Heart left ventricle (tissue), 16 donors: ENCODE measurements around the gene MPG. TPM values are rescaled to one million over a fixed set of nuclear protein-coding genes. Genes with fewer than 3 reads are reported as not detected.

Experiments used
- ATAC-seq, 4 donors: fragments of 200-7000 bp; cut with Tn5 transposase; one replicate each; pipeline ENCODE4 v1.9.1; 2020 to 2022; ENCODE audit warnings: moderate library complexity in 4 of 4, mild to moderate bottlenecking in 3 of 4, moderate number of reproducible peaks in 1 of 4
- DNase-seq, 5 donors: peaks; one replicate each; pipeline ENCODE4 v3.0.0-alpha.2; 2020
- H3K27ac ChIP-seq, 12 donors: fragments of 200-600 bp; sonication (generic) in 4 of 12; one replicate each; pipeline versions ENCODE4 v1.5.0 to v1.8.0; 2016 to 2022; ENCODE audit warnings: mild to moderate bottlenecking in 2 of 12
- H3K27me3 ChIP-seq, 9 donors: fragments of 200-600 bp; sonication (generic) in 2 of 9; one replicate each; pipeline versions ENCODE4 v1.5.1 to v1.8.0; 2016 to 2022; ENCODE audit warnings: mild to moderate bottlenecking in 3 of 9
- H3K36me3 ChIP-seq, 9 donors: fragments of 200-600 bp; sonication (generic) in 2 of 9; one replicate each; pipeline versions ENCODE4 v1.5.0 to v1.8.0; 2018 to 2022; ENCODE audit warnings: mild to moderate bottlenecking in 2 of 9
- H3K4me1 ChIP-seq, 12 donors: fragments of 200-600 bp; sonication (generic) in 4 of 12; one replicate each; pipeline versions ENCODE4 v1.5.0 to v1.8.0; 2016 to 2022; ENCODE audit warnings: mild to moderate bottlenecking in 3 of 12
- H3K4me3 ChIP-seq, 12 donors: fragments of 200-600 bp; sonication (generic) in 4 of 12; one replicate each; pipeline versions ENCODE4 v1.5.0 to v1.8.0; 2017 to 2022; ENCODE audit warnings: mild to moderate bottlenecking in 9 of 12, moderate library complexity in 4 of 12
- H3K9me3 ChIP-seq, 12 donors: fragments of 200-600 bp; sonication (generic) in 4 of 12; one replicate each; pipeline versions ENCODE4 v1.5.0 to v1.8.0; 2016 to 2022; ENCODE audit warnings: mild to moderate bottlenecking in 1 of 12
- POLR2A ChIP-seq, 2 donors: fragments of 450-650 bp; IDR thresholded peaks; one replicate each; pipeline ENCODE4 v1.6.1; 2017; ENCODE audit warnings: antibody characterized with exemption in 2 of 2, mild to moderate bottlenecking in 2 of 2, moderate library complexity in 2 of 2
- WGBS, 4 donors: extraction: QIAGEN DNeasy Blood & Tissue Kit in 2 of 4; methylation state at CpG; one replicate each; pipeline versions ENCODE4 v1.1.5 to v1.1.7; 2013 to 2018; 5-methylcytosine and 5-hydroxymethylcytosine counted together
- intact Hi-C, 10 donors: fragments of 100-400 bp; cut with DNase I; formaldehyde crosslinking; loops; one replicate each; pipeline versions ENCODE4 v1.11.1 to v1.14.2; 2022
- polyA plus RNA-seq, 2 donors: library from polyadenylated mRNA; stranded (reverse); fragments of 200-250 nt; gene quantifications; one replicate each; pipeline ENCODE4 v1.2.3, GENCODE V29; 2013
- total RNA-seq, 9 donors: library from RNA; depleted of rRNA in 2 of 9; stranded (reverse); fragments of >200 nt in 2 of 9; fragmentation: NEBNext Ultra II Directional in 3 of 9; extraction: Animal tissue kit (Norgen Biotek cat#: 25700) in 3 of 9; gene quantifications; one replicate each; pipeline versions ENCODE4 v1.1.0 to v1.2.4, GENCODE V29; 2016 to 2023
- TF ChIP-seq, protein P1 (sequence below), 12 donors: fragments of 200-600 bp; sonication (generic) in 4 of 12; IDR thresholded peaks; one replicate each; pipeline versions ENCODE4 v1.5.0 to v1.8.0; 2018 to 2022; ENCODE audit warnings: antibody characterized with exemption in 12 of 12, mild to moderate bottlenecking in 5 of 12
- donor health status: ischemic (EF 13 %, LVEDD 7.1; RV severe dilation, severe dysfunction).
- donor health status: healthy with polysubstance abuse.
- donor health status: DM: no; HTN: yes; CAD: no.
- donor health status: DM: no; HTN: no; CAD: no.
- donor health status: ischemic (EF 25% LVEDD 6.9; RV normal size, moderate dysfunction).
- donor health status: ischemic (EF 25% LVEDD 5.7; RV mildly dilated, moderate dysfunction).
- donor health status: healthy.
- donor health status: DM: yes; HTN: yes; CAD: no.
- donor health status: ischemic (EF 35%, LVEDD 5.7; RV mildly dilated, moderate dysfunction).
- donor health status: nonischemic (EF 11% LVEDD 7.7; RV severe dilation, severe dysfunction).
- donor health status: DM: yes; HTN: yes; CAD: no.
- donor health status: PGD.
- donor health status: ischemic (EF 29% LVEDD 5.4; RV normal size, mild dysfunction).
- donor health status: nonischemic (EF 23%, LVEDD 6.1; RV moderate dilation, normal function).

The MPG gene
- total and polyA plus RNA-seq, 11 donors = 30.5 to 89.7 (median 40.3) TPM

- TF ChIP-seq, protein P1, sequence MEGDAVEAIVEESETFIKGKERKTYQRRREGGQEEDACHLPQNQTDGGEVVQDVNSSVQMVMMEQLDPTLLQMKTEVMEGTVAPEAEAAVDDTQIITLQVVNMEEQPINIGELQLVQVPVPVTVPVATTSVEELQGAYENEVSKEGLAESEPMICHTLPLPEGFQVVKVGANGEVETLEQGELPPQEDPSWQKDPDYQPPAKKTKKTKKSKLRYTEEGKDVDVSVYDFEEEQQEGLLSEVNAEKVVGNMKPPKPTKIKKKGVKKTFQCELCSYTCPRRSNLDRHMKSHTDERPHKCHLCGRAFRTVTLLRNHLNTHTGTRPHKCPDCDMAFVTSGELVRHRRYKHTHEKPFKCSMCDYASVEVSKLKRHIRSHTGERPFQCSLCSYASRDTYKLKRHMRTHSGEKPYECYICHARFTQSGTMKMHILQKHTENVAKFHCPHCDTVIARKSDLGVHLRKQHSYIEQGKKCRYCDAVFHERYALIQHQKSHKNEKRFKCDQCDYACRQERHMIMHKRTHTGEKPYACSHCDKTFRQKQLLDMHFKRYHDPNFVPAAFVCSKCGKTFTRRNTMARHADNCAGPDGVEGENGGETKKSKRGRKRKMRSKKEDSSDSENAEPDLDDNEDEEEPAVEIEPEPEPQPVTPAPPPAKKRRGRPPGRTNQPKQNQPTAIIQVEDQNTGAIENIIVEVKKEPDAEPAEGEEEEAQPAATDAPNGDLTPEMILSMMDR (IDR thresholded peaks at IDR 0.05) = no peak
- no peak for TF ChIP-seq POLR2A (IDR thresholded peaks at IDR 0.05)
- no peaks in the 10 kb centered on the region for H3K27me3 ChIP-seq
- peaks cover 0 to 14% (median 7%) of the 10 kb centered on the region in 12 donors for H3K4me1 ChIP-seq
- no peak overlapping the region for H3K4me3 ChIP-seq
- DNase-seq (no peak), ATAC-seq (no peak)
- intact Hi-C loops = no loop called here
- no peaks in the 10 kb centered on the region for H3K36me3 ChIP-seq
- H3K27ac ChIP-seq = no peak overlapping the region
- H3K9me3 ChIP-seq = no peaks in the 10 kb centered on the region
- WGBS, 4 donors = 88 to 96% (median 95%) methylated on average over 2 of the region's 2 CpGs
Observed at GRCh38 chr16:133716-134115, 55.7 kb downstream of the MPG start.

Other genes starting within 250 kb of the MPG start
- gene POLR3K, start 24.6 kb upstream of the MPG start, total RNA-seq = 10 to 100 TPM in 7 of 9 donors, 1 to 10 TPM in 2; 4.1 to 14.4 (median 11.5) TPM
- gene POLR3K, start 24.6 kb upstream of the MPG start, polyA plus RNA-seq = 10 to 100 TPM; 10.9 to 20.3 TPM
- 100 to 1,000 TPM in 1 of 9 donors, 10 to 100 TPM in 8; 41.6 to 105 (median 56.5) TPM for gene SNRNP25, start 24.4 kb upstream of the MPG start, total RNA-seq
- gene SNRNP25, start 24.4 kb upstream of the MPG start, polyA plus RNA-seq = 100 to 1,000 TPM in 1 of 2 donors, 10 to 100 TPM in 1; 65.2 to 127 TPM
- gene RHBDF1, start 5.6 kb upstream of the MPG start, total RNA-seq = 10 to 100 TPM; 17.4 to 30.6 (median 22.7) TPM
- 10 to 100 TPM; 23.9 to 45.8 TPM for gene RHBDF1, start 5.6 kb upstream of the MPG start, polyA plus RNA-seq
- gene NPRL3, start 60.4 kb downstream of the MPG start, total RNA-seq = 10 to 100 TPM; 12.9 to 29.4 (median 23.9) TPM
- 10 to 100 TPM; 15.5 to 25.6 TPM for gene NPRL3, start 60.4 kb downstream of the MPG start, polyA plus RNA-seq
- gene HBZ, start 74.4 kb downstream of the MPG start, total RNA-seq = not detected
- not detected for gene HBZ, start 74.4 kb downstream of the MPG start, polyA plus RNA-seq
- under 1 TPM in 4 of 9 donors, not detected in 5; 0.54 to 0.62 (median 0.58) TPM for gene HBM, start 87.8 kb downstream of the MPG start, total RNA-seq
- not detected for gene HBM, start 87.8 kb downstream of the MPG start, polyA plus RNA-seq
- 1,000 to 10,000 TPM in 2 of 9 donors, 100 to 1,000 TPM in 4, 10 to 100 TPM in 3; 47.9 to 2,038 (median 162) TPM for gene HBA2, start 94.7 kb downstream of the MPG start, total RNA-seq
- 10 to 100 TPM in 1 of 2 donors, 1 to 10 TPM in 1; 3.6 to 90.1 TPM for gene HBA2, start 94.7 kb downstream of the MPG start, polyA plus RNA-seq
- 1,000 to 10,000 TPM in 1 of 9 donors, 100 to 1,000 TPM in 7, 10 to 100 TPM in 1; 74.1 to 1,031 (median 259) TPM for gene HBA1, start 98.5 kb downstream of the MPG start, total RNA-seq
- 10 to 100 TPM in 1 of 2 donors, 1 to 10 TPM in 1; 1.8 to 32.6 TPM for gene HBA1, start 98.5 kb downstream of the MPG start, polyA plus RNA-seq
- not detected for gene HBQ1, start 102.2 kb downstream of the MPG start, total RNA-seq
- gene HBQ1, start 102.2 kb downstream of the MPG start, polyA plus RNA-seq = not detected
- gene LUC7L, start 151.2 kb downstream of the MPG start, total RNA-seq = 10 to 100 TPM; 12.5 to 26.8 (median 19.4) TPM
- gene LUC7L, start 151.2 kb downstream of the MPG start, polyA plus RNA-seq = 10 to 100 TPM; 17.7 to 47.5 TPM
- 100 to 1,000 TPM; 132 to 201 (median 148) TPM for gene FAM234A, start 156.6 kb downstream of the MPG start, total RNA-seq
- gene FAM234A, start 156.6 kb downstream of the MPG start, polyA plus RNA-seq = 100 to 1,000 TPM; 110 to 124 TPM
- gene RGS11, start 197.7 kb downstream of the MPG start, total RNA-seq = 10 to 100 TPM in 5 of 9 donors, 1 to 10 TPM in 4; 4.9 to 19.5 (median 11.8) TPM
- gene RGS11, start 197.7 kb downstream of the MPG start, polyA plus RNA-seq = 10 to 100 TPM in 1 of 2 donors, 1 to 10 TPM in 1; 1.1 to 12.1 TPM
- 10 to 100 TPM in 3 of 9 donors, 1 to 10 TPM in 6; 5.5 to 19.2 (median 8.2) TPM for gene ARHGDIG, start 202.4 kb downstream of the MPG start, total RNA-seq
- gene ARHGDIG, start 202.4 kb downstream of the MPG start, polyA plus RNA-seq = 10 to 100 TPM in 1 of 2 donors, under 1 TPM in 1; 0.26 to 11.4 TPM
- 1 to 10 TPM in 8 of 9 donors, under 1 TPM in 1; 0.98 to 9.3 (median 5.1) TPM for gene PDIA2, start 204.9 kb downstream of the MPG start, total RNA-seq
- gene PDIA2, start 204.9 kb downstream of the MPG start, polyA plus RNA-seq = 1 to 10 TPM in 1 of 2 donors, under 1 TPM in 1; 0.17 to 1.7 TPM